GM18951 (cell line): ENCODE measurements around the gene BCAS3.

ENCODE experiments used
- POLR2A ChIP-seq: IDR thresholded peaks from 4 replicates; pipeline ENCODE4 v1.6.1; 2011; ENCODE audit warnings: mild to moderate bottlenecking; ENCODE audit not compliant: insufficient read length, insufficient read depth; ENCODE audit errors: extremely low read depth
- in situ Hi-C: fragments of 300-500 bp; cut with MboI; formaldehyde crosslinking; loops from one replicate; pipeline ENCODE4 v1.12.0; 2022; ENCODE audit warnings: low sequenced_read_pairs, mixed read lengths, inconsistent platforms; ENCODE audit not compliant: unreplicated experiment

BCAS3 gene

DNA sequence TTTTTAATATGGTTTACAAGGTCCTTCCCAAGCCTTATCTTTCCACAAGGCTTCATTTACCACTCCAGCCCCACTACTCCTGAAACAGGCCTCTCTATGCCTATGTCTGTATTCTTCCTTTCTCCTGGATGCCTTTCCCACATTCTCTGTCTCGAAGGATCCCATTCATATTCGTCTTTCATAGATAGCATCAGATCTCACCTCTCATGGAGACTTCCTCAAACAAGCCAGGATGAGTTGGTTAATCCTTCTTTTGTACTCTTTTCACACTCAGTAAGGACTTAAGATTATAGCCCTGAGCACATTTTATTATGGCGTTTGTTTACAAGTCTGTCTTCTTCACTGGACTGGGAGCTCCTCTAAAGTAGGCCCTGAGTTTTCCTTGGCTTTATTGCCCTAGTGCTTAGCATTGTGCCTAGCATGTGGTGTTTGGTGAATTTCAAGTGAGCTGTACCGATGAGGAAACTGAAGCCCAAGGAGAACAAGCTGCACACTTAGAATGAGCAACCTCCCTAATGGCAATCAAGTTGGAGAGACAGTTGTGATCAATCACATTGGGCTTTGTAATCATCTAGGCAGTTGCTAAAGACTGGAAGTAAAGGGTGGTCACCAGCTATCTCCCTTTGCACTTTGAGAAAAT is 764.6 kb downstream of the BCAS3 start:
- in situ Hi-C loops, result no loop called here
- TF ChIP-seq POLR2A, result no peak
